IMR-90 (cell line): Measurements from ENCODE around the gene HIPK3. TPM values are rescaled to one million over a fixed set of nuclear protein-coding genes. Genes with fewer than 3 reads are reported as not detected.

Source experiments
- ATAC-seq: fragments of 200-7000 bp; cut with Tn5 transposase; 2 replicates; pipeline ENCODE4 v1.9.1; 2020; ENCODE audit warnings: low read depth, mild to moderate bottlenecking, moderate library complexity
- BruUV-seq: library from RNA; stranded (reverse); fragments of 400-500 nt; replicated peaks from 2 replicates; lab custom pipeline; 2021; lab: Mats Ljungman, UMichigan
- CTCF ChIA-PET: fragments of 300-600 bp; formaldehyde crosslinking; extraction: SDS; loops from one replicate; lab custom pipeline; 2021; ENCODE audit warnings: antibody characterized with exemption; lab: Yijun Ruan, JAX
- POLR2A ChIA-PET: fragments of 300-600 bp; sonication (Branson Sonifier 250); formaldehyde crosslinking; loops from one replicate; lab custom pipeline; 2022; ENCODE audit warnings: antibody characterized with exemption; ENCODE audit not compliant: unreplicated experiment; lab: Charles Lee
- DNase-seq: peaks from one replicate; pipeline ENCODE4 v3.0.0; 2013
- H2AFZ ChIP-seq: replicated peaks from 2 replicates; pipeline ENCODE3; 2013; ENCODE audit warnings: low read length, mild to moderate bottlenecking; ENCODE audit not compliant: poor library complexity
- H2AK5ac ChIP-seq: 2 replicates; pipeline ENCODE4 v1.6.1; 2013; ENCODE audit warnings: low read depth, low read length, inconsistent platforms
- H2AK9ac ChIP-seq: replicated peaks from 2 replicates; pipeline ENCODE3; 2013; ENCODE audit warnings: mild to moderate bottlenecking, low read depth, low read length, moderate library complexity; ENCODE audit not compliant: poor library complexity
- H2BK120ac ChIP-seq: 2 replicates; pipeline ENCODE4 v1.6.1; 2013; ENCODE audit warnings: low read depth, low read length, inconsistent platforms
- H2BK15ac ChIP-seq: 3 replicates; pipeline ENCODE4 v1.6.1; 2013; ENCODE audit warnings: low read depth, low read length, inconsistent platforms
- H2BK20ac ChIP-seq: 2 replicates; pipeline ENCODE4 v1.6.1; 2013; ENCODE audit warnings: low read depth, mild to moderate bottlenecking, inconsistent platforms, low read length, moderate library complexity
- H2BK5ac ChIP-seq: 2 replicates; pipeline ENCODE4 v1.6.1; 2013; ENCODE audit warnings: mild to moderate bottlenecking, low read depth, low read length, inconsistent platforms; ENCODE audit not compliant: poor library complexity, severe bottlenecking
- H3K14ac ChIP-seq: replicated peaks from 2 replicates; pipeline ENCODE4 v1.6.1; 2013; ENCODE audit warnings: low read depth, low read length, inconsistent platforms
- H3K18ac ChIP-seq: 2 replicates; pipeline ENCODE4 v1.6.1; 2013; ENCODE audit warnings: low read depth, low read length, control low read depth
- H3K23ac ChIP-seq: 2 replicates; pipeline ENCODE4 v1.6.1; 2013; ENCODE audit warnings: low read depth, low read length, inconsistent platforms
- H3K27ac ChIP-seq: 2 replicates; pipeline ENCODE4 v1.5.1; 2013; ENCODE audit warnings: mild to moderate bottlenecking, control low read depth, low read length; ENCODE audit not compliant: insufficient read depth
- H3K27me3 ChIP-seq: 2 replicates; pipeline ENCODE4 v1.6.1; 2013; ENCODE audit warnings: low read length; ENCODE audit not compliant: control insufficient read depth, insufficient read depth
- H3K36me3 ChIP-seq: 2 replicates; pipeline ENCODE4 v1.6.1; 2013; ENCODE audit warnings: low read length, mixed read lengths; ENCODE audit not compliant: control insufficient read depth, insufficient read depth
- H3K4ac ChIP-seq: 2 replicates; pipeline ENCODE4 v1.6.1; 2013; ENCODE audit warnings: low read depth, low read length, inconsistent platforms
- H3K4me1 ChIP-seq: 2 replicates; pipeline ENCODE4 v1.6.1; 2013; ENCODE audit warnings: low read length, mixed read lengths; ENCODE audit not compliant: control insufficient read depth, insufficient read depth
- H3K4me2 ChIP-seq: 2 replicates; pipeline ENCODE4 v1.6.1; 2013; ENCODE audit warnings: low read depth, mild to moderate bottlenecking, control low read depth, low read length, moderate library complexity
- H3K4me3 ChIP-seq: 2 replicates; pipeline ENCODE4 v1.5.1; 2013; ENCODE audit warnings: low read depth, mild to moderate bottlenecking, control low read depth, low read length, moderate library complexity; ENCODE audit not compliant: insufficient read depth
- H3K56ac ChIP-seq: 2 replicates; pipeline ENCODE4 v1.6.1; 2013; ENCODE audit warnings: low read length, inconsistent platforms; ENCODE audit not compliant: insufficient read depth; ENCODE audit errors: extremely low read depth
- H3K79me1 ChIP-seq, 2 experiments: 2 replicates each; pipeline ENCODE4 v1.6.1; 2013; ENCODE audit warnings: low read length in 2 of 2, inconsistent platforms in 1 of 2, low read depth in 1 of 2
- H3K9ac ChIP-seq: 2 replicates; pipeline ENCODE4 v1.6.1; 2013; ENCODE audit warnings: low read depth, low read length, control low read depth
- H3K9me1 ChIP-seq: 2 replicates; pipeline ENCODE4 v1.6.1; 2013; ENCODE audit warnings: low read length, inconsistent platforms; ENCODE audit not compliant: insufficient read depth
- H3K9me3 ChIP-seq: 2 replicates; pipeline ENCODE4 v1.6.1; 2013; ENCODE audit warnings: low read length; ENCODE audit not compliant: control insufficient read depth, insufficient read depth
- H4K20me1 ChIP-seq: 2 replicates; pipeline ENCODE4 v1.6.1; 2013; ENCODE audit warnings: low read length, inconsistent platforms; ENCODE audit not compliant: insufficient read depth
- H4K5ac ChIP-seq: 2 replicates; pipeline ENCODE4 v1.6.1; 2013; ENCODE audit warnings: mild to moderate bottlenecking, low read depth, low read length, control low read depth
- H4K8ac ChIP-seq, 2 experiments: 2 replicates each; pipeline ENCODE4 v1.6.1; 2013; ENCODE audit warnings: low read depth in 2 of 2, low read length in 2 of 2, control low read depth in 1 of 2, inconsistent platforms in 1 of 2
- H4K91ac ChIP-seq: 2 replicates; pipeline ENCODE4 v1.6.1; 2013; ENCODE audit warnings: low read depth, low read length, inconsistent platforms; ENCODE audit not compliant: insufficient read depth
- CEBPB ChIP-seq: IDR thresholded peaks from 2 replicates; pipeline ENCODE4 v1.6.1; 2012; ENCODE audit warnings: low read depth, low read length, improper control_type of control experiment
- MXI1 ChIP-seq: IDR thresholded peaks from 2 replicates; pipeline ENCODE4 v1.6.1; 2012; ENCODE audit warnings: low read depth, mild to moderate bottlenecking, low read length, moderate library complexity, borderline replicate concordance
- RCOR1 ChIP-seq: IDR thresholded peaks from 2 replicates; pipeline ENCODE4 v1.6.1; 2012; ENCODE audit warnings: mild to moderate bottlenecking, low read length, improper control_type of control experiment; ENCODE audit not compliant: insufficient replicate concordance
- SMC3 ChIP-seq: fragments of 150-350 bp; IDR thresholded peaks from 2 replicates; pipeline ENCODE4 v1.6.1; 2016; ENCODE audit warnings: low read depth, mild to moderate bottlenecking, antibody characterized with exemption, low read length, moderate library complexity
- WGBS, 2 experiments: methylation state at CpG; one replicate each; pipeline versions ENCODE4 v1.1.5 to v1.1.7; 2013; ENCODE audit warnings: missing lambda C conversion rate in 2 of 2; ENCODE audit not compliant: insufficient read length in 1 of 2; ENCODE audit errors: extremely low coverage in 2 of 2; 5-methylcytosine and 5-hydroxymethylcytosine counted together
- dilution Hi-C: fragments of 300-500 bp; cut with HindIII; formaldehyde crosslinking; loops from one replicate; pipeline ENCODE4 v1.14.3; 2018; ENCODE audit warnings: low sequenced_read_pairs; ENCODE audit not compliant: unreplicated experiment
- in situ Hi-C: fragments of 300-500 bp; cut with MboI; formaldehyde crosslinking; loops from 3 replicates; pipeline ENCODE4 v1.14.3; 2019; ENCODE audit warnings: low sequenced_read_pairs, inconsistent platforms, mixed read lengths
- intact Hi-C: fragments of 100-400 bp; cut with micrococcal nuclease; formaldehyde crosslinking; loops from 2 replicates; pipeline ENCODE4 v1.10.0; 2022
- polyA plus RNA-seq, 3 experiments: library from polyadenylated mRNA; depleted of rRNA; stranded (reverse); fragments of >200 nt; gene quantifications; 2 replicates each; pipeline ENCODE4 v1.2.3, GENCODE V29; 2012; ENCODE audit warnings: low replicate concordance in 1 of 3
- total RNA-seq: library from RNA; depleted of rRNA; stranded (reverse); fragments of >200 nt; gene quantifications from 2 replicates; pipeline ENCODE4 v1.2.3, GENCODE V29; 2012
- TF ChIP-seq, protein P1 (sequence below): conservative IDR thresholded peaks from 2 replicates; pipeline ENCODE4 v1.5.1; 2012; ENCODE audit warnings: mild to moderate bottlenecking, low read depth, low read length, improper control_type of control experiment
- TF ChIP-seq, protein P2 (sequence below): fragments of 150-350 bp; IDR thresholded peaks from 2 replicates; pipeline ENCODE4 v1.6.1; 2017; ENCODE audit warnings: mild to moderate bottlenecking, antibody characterized with exemption, low read length, low read depth

HIPK3 gene
- total and polyA plus RNA-seq, 2 of the 4 experiments (the other 2 are of a cell fraction): 8.3 to 103 TPM

DNA sequence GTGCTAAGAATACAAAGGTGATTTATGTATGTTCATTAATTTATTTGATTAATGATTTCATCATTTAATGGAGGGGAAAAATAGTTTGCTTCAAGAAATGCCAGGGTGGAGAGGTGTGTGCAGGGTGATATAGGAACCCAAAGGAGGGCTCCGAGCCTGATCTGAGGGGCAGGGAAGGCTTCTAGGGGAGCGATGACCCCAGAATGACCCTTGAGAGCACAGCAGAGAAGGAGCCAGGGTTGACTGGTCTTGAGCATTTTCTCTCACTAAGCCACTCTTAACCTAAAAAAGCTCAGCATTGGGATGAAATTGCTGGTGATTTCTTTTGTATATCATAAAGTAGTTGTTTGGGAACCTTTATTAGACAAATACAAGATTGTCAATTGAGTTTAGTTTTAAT is 35.1 kb downstream of the HIPK3 start:
- no peak overlapping the region for H3K4ac ChIP-seq
- no peak overlapping the region for H3K27ac ChIP-seq
- no peak overlapping the region for H4K8ac ChIP-seq
- no peak overlapping the region for H2BK120ac ChIP-seq
- no peaks in the 10 kb centered on the region for H3K9me3 ChIP-seq
- no peak overlapping the region for H4K5ac ChIP-seq
- WGBS, 2 experiments: no CpG with 5 or more reads among the region's 2 CpGs
- H3K9ac ChIP-seq: no peak overlapping the region
- H3K27me3 ChIP-seq: no peaks in the 10 kb centered on the region
- dilution Hi-C loops: no loop called here
- peaks cover 7% of the 10 kb centered on the region for H3K36me3 ChIP-seq
- H3K4me3 ChIP-seq: no peak overlapping the region
- no TSS peak for BruUV-seq
- no peak overlapping the region for H2BK15ac ChIP-seq
- H2BK20ac ChIP-seq: no peak overlapping the region
- POLR2A ChIA-PET: no interaction called here
- intact Hi-C loops: no loop called here
- H3K4me1 ChIP-seq: peaks cover 2% of the 10 kb centered on the region; the same call in 1 of the 2 replicates
- no peak overlapping the region for H2AFZ ChIP-seq
- no peak overlapping the region for H3K23ac ChIP-seq
- H3K56ac ChIP-seq: no peak overlapping the region
- H3K14ac ChIP-seq: no peak overlapping the region
- H3K79me1 ChIP-seq: peaks cover 12 to 80% of the 10 kb centered on the region in 2 experiments
- DNase-seq (no peak), ATAC-seq (no peak)
- H3K4me2 ChIP-seq: no peak overlapping the region
- no peak overlapping the region for H2AK5ac ChIP-seq
- peaks cover 78% of the 10 kb centered on the region for H4K20me1 ChIP-seq
- H4K91ac ChIP-seq: no peak overlapping the region
- no peak overlapping the region for H3K18ac ChIP-seq
- CTCF ChIA-PET: no interaction called here
- no peak overlapping the region for H2BK5ac ChIP-seq
- in situ Hi-C loops: no loop called here
- TF ChIP-seq, protein P1, sequence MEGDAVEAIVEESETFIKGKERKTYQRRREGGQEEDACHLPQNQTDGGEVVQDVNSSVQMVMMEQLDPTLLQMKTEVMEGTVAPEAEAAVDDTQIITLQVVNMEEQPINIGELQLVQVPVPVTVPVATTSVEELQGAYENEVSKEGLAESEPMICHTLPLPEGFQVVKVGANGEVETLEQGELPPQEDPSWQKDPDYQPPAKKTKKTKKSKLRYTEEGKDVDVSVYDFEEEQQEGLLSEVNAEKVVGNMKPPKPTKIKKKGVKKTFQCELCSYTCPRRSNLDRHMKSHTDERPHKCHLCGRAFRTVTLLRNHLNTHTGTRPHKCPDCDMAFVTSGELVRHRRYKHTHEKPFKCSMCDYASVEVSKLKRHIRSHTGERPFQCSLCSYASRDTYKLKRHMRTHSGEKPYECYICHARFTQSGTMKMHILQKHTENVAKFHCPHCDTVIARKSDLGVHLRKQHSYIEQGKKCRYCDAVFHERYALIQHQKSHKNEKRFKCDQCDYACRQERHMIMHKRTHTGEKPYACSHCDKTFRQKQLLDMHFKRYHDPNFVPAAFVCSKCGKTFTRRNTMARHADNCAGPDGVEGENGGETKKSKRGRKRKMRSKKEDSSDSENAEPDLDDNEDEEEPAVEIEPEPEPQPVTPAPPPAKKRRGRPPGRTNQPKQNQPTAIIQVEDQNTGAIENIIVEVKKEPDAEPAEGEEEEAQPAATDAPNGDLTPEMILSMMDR: no peak
- no peak for TF ChIP-seq MXI1
- TF ChIP-seq RCOR1: no peak
- TF ChIP-seq, protein P2, sequence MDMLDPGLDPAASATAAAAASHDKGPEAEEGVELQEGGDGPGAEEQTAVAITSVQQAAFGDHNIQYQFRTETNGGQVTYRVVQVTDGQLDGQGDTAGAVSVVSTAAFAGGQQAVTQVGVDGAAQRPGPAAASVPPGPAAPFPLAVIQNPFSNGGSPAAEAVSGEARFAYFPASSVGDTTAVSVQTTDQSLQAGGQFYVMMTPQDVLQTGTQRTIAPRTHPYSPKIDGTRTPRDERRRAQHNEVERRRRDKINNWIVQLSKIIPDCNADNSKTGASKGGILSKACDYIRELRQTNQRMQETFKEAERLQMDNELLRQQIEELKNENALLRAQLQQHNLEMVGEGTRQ: no peak
- no peak for TF ChIP-seq CEBPB
- TF ChIP-seq SMC3: no peak
- H3K9me1 ChIP-seq: peaks cover 11% of the 10 kb centered on the region
- no peak overlapping the region for H2AK9ac ChIP-seq
